Colonic mucosa (tissue), 4 donors: Measurements from ENCODE around the gene APOL1. TPM values are rescaled to one million over a fixed set of nuclear protein-coding genes. Genes with fewer than 3 reads are reported as not detected.
A peak's percentile ranks its signal among the peaks of the same experiment; 100 is the strongest.
"Not testable (repeated sequence)": the region's sequence is repeated elsewhere in the genome, so short reads cannot be mapped to it uniquely, and the experiment has no call there.

Experiments used
- DNase-seq: peaks from one replicate; pipeline ENCODE4 v3.0.0-alpha.2; 2020
- H3K27ac ChIP-seq: fragments of 200-600 bp; one replicate; pipeline ENCODE4 v1.8.0; 2021
- H3K27me3 ChIP-seq: fragments of 200-600 bp; one replicate; pipeline ENCODE4 v1.8.0; 2021
- H3K36me3 ChIP-seq: fragments of 200-600 bp; one replicate; pipeline ENCODE4 v1.8.0; 2021
- H3K4me1 ChIP-seq: fragments of 200-600 bp; one replicate; pipeline ENCODE4 v1.8.0; 2021; ENCODE audit warnings: mild to moderate bottlenecking
- H3K4me3 ChIP-seq: fragments of 200-600 bp; one replicate; pipeline ENCODE4 v1.8.0; 2021
- H3K9ac ChIP-seq, 2 donors: one replicate each; pipeline ENCODE4 v1.7.0; 2013; ENCODE audit warnings: control low read depth in 2 of 2, low read depth in 2 of 2, low read length in 2 of 2
- H3K9me3 ChIP-seq: fragments of 200-600 bp; one replicate; pipeline ENCODE4 v1.8.0; 2021
- CTCF ChIP-seq: fragments of 200-600 bp; IDR thresholded peaks from one replicate; pipeline ENCODE4 v1.8.0; 2022; ENCODE audit warnings: antibody characterized with exemption, mild to moderate bottlenecking
- intact Hi-C: fragments of 100-400 bp; cut with DNase I; formaldehyde crosslinking; loops from one replicate; pipeline ENCODE4 v1.14.1; 2022
- total RNA-seq, 2 donors: library from RNA; stranded (reverse); fragmentation: NEBNext Ultra II Directional in 1 of 2; extraction: Animal tissue kit (Norgen Biotek cat#: 25700) in 1 of 2; gene quantifications; one replicate each; pipeline ENCODE4 v1.2.1, GENCODE V29; 2021
- donor health status: healthy.
- donor health status: DM: no; HTN: no; CAD: no.
- donor health status: DM: no; HTN: no; CAD: no.

APOL1 gene
- total RNA-seq, 2 donors from 2014 or later, result 14.7 to 34.6 TPM

- TF ChIP-seq CTCF, result no peak
- no peaks in the 10 kb centered on the region for H3K36me3 ChIP-seq
- H3K9ac ChIP-seq, result no peak overlapping the region
- DNase-seq, result no peak
- intact Hi-C loops, result no loop called here
- H3K4me3 ChIP-seq, result no peak overlapping the region
- no peaks in the 10 kb centered on the region for H3K4me1 ChIP-seq
- no peaks in the 10 kb centered on the region for H3K9me3 ChIP-seq
- no peak overlapping the region for H3K27ac ChIP-seq
- no peaks in the 10 kb centered on the region for H3K27me3 ChIP-seq
Measured at GRCh38 chr22:36267896-36268485, 15.1 kb downstream of the APOL1 start.

GRCh38 chr22:36271231-36271630, 18.3 kb downstream of the APOL1 start:
- intact Hi-C loops, H3K4me3 ChIP-seq, H3K4me1 ChIP-seq, DNase-seq, H3K9ac ChIP-seq, H3K9me3 ChIP-seq, H3K36me3 ChIP-seq, H3K27me3 ChIP-seq, H3K27ac ChIP-seq: not testable (repeated sequence)

- intact Hi-C loops, H3K27ac ChIP-seq, H3K27me3 ChIP-seq, H3K9ac ChIP-seq, H3K4me3 ChIP-seq, H3K9me3 ChIP-seq, H3K36me3 ChIP-seq, H3K4me1 ChIP-seq, DNase-seq: not testable (repeated sequence)
Measured at GRCh38 chr22:36271951-36272350, 19.0 kb downstream of the APOL1 start.

- Histone ChIP-seq H3K9me3 (no peaks in the 10 kb centered on the region), H3K36me3 (no peaks in the 10 kb centered on the region), H3K4me3 (no peak overlapping the region), H3K4me1 (peaks cover 6% of the 10 kb centered on the region), H3K27me3 (no peaks in the 10 kb centered on the region), H3K9ac (no peak overlapping the region), H3K27ac (no peak overlapping the region)
- no peak for DNase-seq
- TF ChIP-seq CTCF, result no peak
- intact Hi-C loops, result no loop called here
Measured at GRCh38 chr22:36274531-36274930, 21.6 kb downstream of the APOL1 start.

- intact Hi-C loops, result loop anchor here (2.0 kb wide), 1 partner anchor 83 kb away; no protein-coding TSS in a partner anchor
- H3K27ac ChIP-seq, result no peak overlapping the region
- no peaks in the 10 kb centered on the region for H3K9me3 ChIP-seq
- H3K4me3 ChIP-seq, result no peak overlapping the region
- DNase-seq, result peak; percentile 63
- peak overlapping the region; percentile 0 to 38 for H3K9ac ChIP-seq
- H3K36me3 ChIP-seq, result peaks cover 12% of the 10 kb centered on the region
- no peaks in the 10 kb centered on the region for H3K27me3 ChIP-seq
- peaks cover 6% of the 10 kb centered on the region for H3K4me1 ChIP-seq
- TF ChIP-seq CTCF, result peak; percentile 68
Measured at GRCh38 chr22:36277482-36278291, 24.8 kb downstream of the APOL1 start.

GRCh38 chr22:36279219-36279666, 26.3 kb downstream of the APOL1 start:
- Histone ChIP-seq H3K4me1 (peaks cover 6% of the 10 kb centered on the region), H3K9me3 (no peaks in the 10 kb centered on the region), H3K9ac (no peak overlapping the region), H3K27ac (no peak overlapping the region), H3K4me3 (no peak overlapping the region), H3K27me3 (no peaks in the 10 kb centered on the region), H3K36me3 (peaks cover 25% of the 10 kb centered on the region)
- no peak for TF ChIP-seq CTCF
- no peak for DNase-seq
- intact Hi-C loops, result no loop called here
